COLO829 (cell line): ENCODE data around the gene FSTL5.
"Not testable (repeated sequence)": the region's sequence is repeated elsewhere in the genome, so short reads cannot be mapped to it uniquely, and the experiment has no call there.

Source experiments
- DNase-seq: peaks from one replicate; pipeline ENCODE4 v3.0.0; 2012; ENCODE audit warnings: low spot score

The FSTL5 gene

GRCh38 chr4:162163892-162164759, at the start of gene FSTL5:
Gene FSTL5 (minus strand): TSS chr4:162164000. CDS start chr4:162111396, 52,604 bp downstream.
- DNase-seq, result peak; percentile 68

- no peak for DNase-seq
These were observed 45.9 kb upstream of the FSTL5 start for GRCh38 chr4:162209706-162210105.

- DNase-seq, result not testable (repeated sequence)
These were observed 39.7 kb upstream of the FSTL5 start for GRCh38 chr4:162203478-162203877.

- no peak for DNase-seq
These were observed 37.9 kb upstream of the FSTL5 start for GRCh38 chr4:162201673-162202072.

GRCh38 chr4:162170509-162170908, 6.7 kb upstream of the FSTL5 start:
- no peak for DNase-seq

GRCh38 chr4:162164906-162165510, 1.2 kb upstream of the FSTL5 start:
- DNase-seq, result no peak

- DNase-seq, result no peak
These were observed 1.1 kb downstream of the FSTL5 start for GRCh38 chr4:162162672-162163071.

GRCh38 chr4:162157241-162157640, 6.6 kb downstream of the FSTL5 start:
- DNase-seq, result no peak

- DNase-seq, result no peak
These were observed 8.8 kb downstream of the FSTL5 start for GRCh38 chr4:162154862-162155540.

- DNase-seq, result no peak
These were observed 11.9 kb downstream of the FSTL5 start for GRCh38 chr4:162151850-162152249.

- DNase-seq, result no peak
These were observed 12.4 kb downstream of the FSTL5 start for GRCh38 chr4:162151386-162151785.

GRCh38 chr4:162149644-162150043, 14.2 kb downstream of the FSTL5 start:
- no peak for DNase-seq

- no peak for DNase-seq
These were observed 23.6 kb downstream of the FSTL5 start for GRCh38 chr4:162140051-162140683.

- DNase-seq, result no peak
These were observed 24.4 kb downstream of the FSTL5 start for GRCh38 chr4:162139412-162139811.

GRCh38 chr4:162131256-162131655, 32.5 kb downstream of the FSTL5 start:
- no peak for DNase-seq

GRCh38 chr4:162126729-162127128, 37.1 kb downstream of the FSTL5 start:
- no peak for DNase-seq

GRCh38 chr4:162117051-162117450, 46.7 kb downstream of the FSTL5 start:
- no peak for DNase-seq

- no peak for DNase-seq
These were observed 47.6 kb downstream of the FSTL5 start for GRCh38 chr4:162116095-162116779.

GRCh38 chr4:162115333-162115732, 48.5 kb downstream of the FSTL5 start:
- no peak for DNase-seq

GRCh38 chr4:162111078-162111477, 52.7 kb downstream of the FSTL5 start:
- no peak for DNase-seq

- DNase-seq, result no peak
These were observed 59.2 kb downstream of the FSTL5 start for GRCh38 chr4:162104459-162105124.
